SK-N-SH (cell line): ENCODE data around the gene FUT7. TPM values are rescaled to one million over a fixed set of nuclear protein-coding genes. Genes with fewer than 3 reads are reported as not detected.
A peak's percentile ranks its signal among the peaks of the same experiment; 100 is the strongest.

Experiments used
- CTCF ChIA-PET: fragments of 300-600, 350-600 bp; formaldehyde crosslinking; extraction: SDS; loops from one replicate; lab custom pipeline; 2021; lab: Yijun Ruan, JAX
- POLR2A ChIA-PET: fragments of 350-600 bp; sonication (Branson Sonifier 250); formaldehyde crosslinking; extraction: SDS; loops from one replicate; lab custom pipeline; 2020; ENCODE audit warnings: antibody characterized with exemption, inconsistent platforms; lab: Yijun Ruan, JAX
- DNase-seq: peaks from one replicate; pipeline ENCODE4 v3.0.0; 2012
- H2AFZ ChIP-seq: fragments of 200-600 bp; sonication (generic); 2 replicates; pipeline ENCODE4 v1.8.1; 2016; ENCODE audit warnings: antibody characterized with exemption, mild to moderate bottlenecking, low read depth
- H3F3A ChIP-seq: fragments of 200-600 bp; sonication (generic); replicated peaks from 2 replicates; pipeline ENCODE3; 2016; ENCODE audit warnings: antibody characterized with exemption, mild to moderate bottlenecking; ENCODE audit not compliant: insufficient read depth
- H3K27ac ChIP-seq, 2 experiments: fragments of 200-500 bp in 1 of 2; fragments of 200-600 bp in 1 of 2; sonication (Bioruptor generic) in 1 of 2; sonication (generic), shearing (Covaris generic) in 1 of 2; 2 replicates each; pipeline versions ENCODE4 v1.5.1 to v1.6.1; 2014 to 2016; ENCODE audit warnings: low read depth in 2 of 2, inconsistent platforms in 1 of 2, low read length in 1 of 2, mild to moderate bottlenecking in 1 of 2, mixed read lengths in 1 of 2
- H3K27me3 ChIP-seq: fragments of 200-600 bp; sonication (generic), shearing (Covaris generic); 2 replicates; pipeline ENCODE4 v1.6.1; 2016; ENCODE audit warnings: mixed run types; ENCODE audit not compliant: insufficient read depth
- H3K36me3 ChIP-seq, 2 experiments: fragments of 200-500 bp in 1 of 2; fragments of 200-600 bp in 1 of 2; sonication (Bioruptor generic) in 1 of 2; sonication (generic) in 1 of 2; replicated peaks in 1 of 2; 2 replicates each; pipeline versions ENCODE3 to v1.5.1; 2014 to 2016; ENCODE audit warnings: low read length in 1 of 2, mild to moderate bottlenecking in 1 of 2; ENCODE audit not compliant: insufficient read depth in 2 of 2, control insufficient read depth in 1 of 2
- H3K4me1 ChIP-seq, 2 experiments: fragments of 200-500 bp in 1 of 2; fragments of 200-600 bp in 1 of 2; sonication (Bioruptor generic) in 1 of 2; sonication (generic), shearing (Covaris generic) in 1 of 2; 2 replicates each; pipeline versions ENCODE4 v1.5.1 to v1.6.1; 2014 to 2016; ENCODE audit warnings: low read depth in 1 of 2, low read length in 1 of 2, mixed run types in 1 of 2; ENCODE audit not compliant: insufficient read depth in 2 of 2, control insufficient read depth in 1 of 2
- H3K4me2 ChIP-seq: fragments of 200-600 bp; sonication (generic), shearing (Covaris generic); 2 replicates; pipeline ENCODE4 v1.6.1; 2017; ENCODE audit warnings: mixed run types
- H3K4me3 ChIP-seq, 2 experiments: fragments of 200-500 bp in 1 of 2; fragments of 200-600 bp in 1 of 2; sonication (Bioruptor generic) in 1 of 2; sonication (generic), shearing (Covaris generic) in 1 of 2; 2 replicates each; pipeline versions ENCODE4 v1.5.1 to v1.8.1; 2014 to 2016; ENCODE audit warnings: low read depth in 2 of 2, inconsistent platforms in 1 of 2, low read length in 1 of 2, mild to moderate bottlenecking in 1 of 2, mixed read lengths in 1 of 2, moderate library complexity in 1 of 2
- H3K79me2 ChIP-seq: fragments of 200-600 bp; sonication (generic); 2 replicates; pipeline ENCODE4 v1.8.1; 2017; ENCODE audit warnings: mild to moderate bottlenecking; ENCODE audit not compliant: insufficient read depth
- H3K9ac ChIP-seq: fragments of 200-600 bp; sonication (generic); 2 replicates; pipeline ENCODE4 v1.6.1; 2017; ENCODE audit warnings: mixed run types
- H3K9me2 ChIP-seq: fragments of 200-600 bp; sonication (generic); 2 replicates; pipeline ENCODE4 v1.6.1; 2017; ENCODE audit warnings: mixed run types
- H3K9me3 ChIP-seq: fragments of 200-600 bp; sonication (generic); 2 replicates; pipeline ENCODE4 v1.6.1; 2017; ENCODE audit warnings: mixed run types, mild to moderate bottlenecking, moderate library complexity
- H4K20me1 ChIP-seq: fragments of 200-600 bp; sonication (generic); 2 replicates; pipeline ENCODE4 v1.6.1; 2017; ENCODE audit warnings: mild to moderate bottlenecking, mixed run types; ENCODE audit not compliant: insufficient read depth
- ELF1 ChIP-seq: IDR thresholded peaks from 2 replicates; pipeline ENCODE4 v1.4.0; 2012
- EZH2phosphoT487 ChIP-seq: fragments of 200-600 bp; sonication (generic); IDR thresholded peaks from 2 replicates; pipeline ENCODE4 v1.6.1; 2017; ENCODE audit warnings: low read depth, mixed run types, mild to moderate bottlenecking, antibody characterized with exemption, moderate library complexity, borderline replicate concordance
- FOSL2 ChIP-seq: IDR thresholded peaks from 2 replicates; pipeline ENCODE4 v1.4.0; 2012; ENCODE audit warnings: low read depth, mild to moderate bottlenecking, moderate library complexity, borderline replicate concordance
- GABPA ChIP-seq: IDR thresholded peaks from 2 replicates; pipeline ENCODE4 v1.4.0; 2012; ENCODE audit warnings: low read depth, mild to moderate bottlenecking
- GATA2 ChIP-seq: sonication (generic); formaldehyde crosslinking; IDR thresholded peaks from 2 replicates; pipeline ENCODE4 v1.5.0; 2020; ENCODE audit warnings: mild to moderate bottlenecking, missing genetic modification reagents
- JUND ChIP-seq: IDR thresholded peaks from 2 replicates; pipeline ENCODE4 v1.4.0; 2012
- MEF2A ChIP-seq: IDR thresholded peaks from 2 replicates; pipeline ENCODE4 v1.4.0; 2012; ENCODE audit warnings: low read depth, borderline replicate concordance
- MXI1 ChIP-seq: IDR thresholded peaks from 2 replicates; pipeline ENCODE4 v1.6.1; 2012; ENCODE audit warnings: mild to moderate bottlenecking, low read depth, low read length, improper control_type of control experiment
- RAD21 ChIP-seq: IDR thresholded peaks from 2 replicates; pipeline ENCODE4 v1.6.1; 2012; ENCODE audit warnings: mild to moderate bottlenecking, low read length
- RCOR1 ChIP-seq: fragments of 150-350 bp; IDR thresholded peaks from 2 replicates; pipeline ENCODE4 v1.6.1; 2017; ENCODE audit warnings: antibody characterized with exemption, low read length
- RXRA ChIP-seq: IDR thresholded peaks from 2 replicates; pipeline ENCODE4 v1.4.0; 2012; ENCODE audit warnings: low read depth, mild to moderate bottlenecking, borderline replicate concordance
- SMC3 ChIP-seq: IDR thresholded peaks from 2 replicates; pipeline ENCODE4 v1.6.1; 2012; ENCODE audit warnings: low read depth, low read length, improper control_type of control experiment
- YY1 ChIP-seq: IDR thresholded peaks from 2 replicates; pipeline ENCODE4 v1.4.0; 2012; ENCODE audit warnings: low read depth, mild to moderate bottlenecking
- WGBS: methylation state at CpG from one replicate; pipeline ENCODE4 v1.1.6; 2017; ENCODE audit warnings: low lambda C conversion rate; 5-methylcytosine and 5-hydroxymethylcytosine counted together
- polyA plus RNA-seq, 3 experiments: library from polyadenylated mRNA; depleted of rRNA; stranded (reverse); fragments of >200 nt; gene quantifications; 2 replicates each; pipeline ENCODE4 v1.2.3, GENCODE V29; 2012
- TF ChIP-seq, protein P1 (sequence below): fragments of 200-600 bp; sonication (generic); IDR thresholded peaks from 2 replicates; pipeline ENCODE4 v1.6.1; 2017; ENCODE audit warnings: antibody characterized with exemption, mild to moderate bottlenecking, moderate library complexity
- TF ChIP-seq, protein P2 (sequence below): fragments of 150-350 bp; IDR thresholded peaks from 2 replicates; pipeline ENCODE4 v1.6.1; 2017; ENCODE audit warnings: antibody characterized with exemption, low read length, low read depth, borderline replicate concordance

FUT7 gene
- polyA plus RNA-seq, 1 of the 3 experiments (the other 2 are of a cell fraction): not detected

DNA sequence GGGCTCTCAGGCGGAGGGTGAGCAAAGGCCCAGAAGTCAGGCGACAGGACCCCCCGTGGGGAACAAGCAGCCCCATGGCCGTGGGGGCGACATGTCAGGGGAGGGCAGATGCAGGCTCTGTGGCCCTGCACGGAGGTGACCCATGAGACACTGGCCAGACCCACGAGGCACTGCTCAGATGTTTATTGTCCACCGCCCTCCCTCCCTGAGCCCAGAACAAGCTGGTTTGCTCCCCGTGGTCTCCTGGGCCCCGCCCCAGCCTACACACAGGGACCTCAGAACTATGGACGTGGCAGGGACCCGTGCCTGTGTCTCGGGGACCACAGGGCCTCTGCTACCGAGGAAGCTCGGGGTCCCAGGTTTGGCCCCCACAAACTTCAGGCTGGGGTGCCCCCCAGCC, 1.9 kb downstream of the FUT7 start:
- CTCF ChIA-PET: interaction anchor here (0.7 to 15.1 kb wide), 44 partner anchors 9 to 301 kb away, joined by 3 to 350 read pairs (median 6); partner anchors contain the start of genes AJM1, C8G, CLIC3 and CYSRT1
- TF ChIP-seq FOSL2 (no peak), MXI1 (no peak), RAD21 (no peak), RXRA (no peak), SMC3 (no peak), JUND (no peak), GABPA (no peak)
- Histone ChIP-seq H3K36me3 (no peaks in the 10 kb centered on the region), H2AFZ (no peak overlapping the region), H3K4me1 (peaks cover 5 to 54% of the 10 kb centered on the region in 2 experiments; a peak in 1 of 4 replicates), H3K4me3 (no peak overlapping the region), H3F3A (peaks cover 2% of the 10 kb centered on the region), H3K9ac (no peak overlapping the region), H3K4me2 (no peak overlapping the region), H4K20me1 (no peaks in the 10 kb centered on the region), H3K9me3 (no peaks in the 10 kb centered on the region), H3K9me2 (no peaks in the 10 kb centered on the region), H3K79me2 (0 out of 2 replicates have a peak, but pooled peaks cover 3% of the 10 kb centered on the region), H3K27me3 (no peaks in the 10 kb centered on the region), H3K27ac (no peak overlapping the region)
- 77% methylated on average over 7 of the region's 15 CpGs for WGBS
- POLR2A ChIA-PET: interaction anchor here (0.7 to 1.4 kb wide), 3 partner anchors 37 to 82 kb away, joined by 3 to 5 read pairs (median 4); no protein-coding TSS in a partner anchor
- no peak for DNase-seq

DNA sequence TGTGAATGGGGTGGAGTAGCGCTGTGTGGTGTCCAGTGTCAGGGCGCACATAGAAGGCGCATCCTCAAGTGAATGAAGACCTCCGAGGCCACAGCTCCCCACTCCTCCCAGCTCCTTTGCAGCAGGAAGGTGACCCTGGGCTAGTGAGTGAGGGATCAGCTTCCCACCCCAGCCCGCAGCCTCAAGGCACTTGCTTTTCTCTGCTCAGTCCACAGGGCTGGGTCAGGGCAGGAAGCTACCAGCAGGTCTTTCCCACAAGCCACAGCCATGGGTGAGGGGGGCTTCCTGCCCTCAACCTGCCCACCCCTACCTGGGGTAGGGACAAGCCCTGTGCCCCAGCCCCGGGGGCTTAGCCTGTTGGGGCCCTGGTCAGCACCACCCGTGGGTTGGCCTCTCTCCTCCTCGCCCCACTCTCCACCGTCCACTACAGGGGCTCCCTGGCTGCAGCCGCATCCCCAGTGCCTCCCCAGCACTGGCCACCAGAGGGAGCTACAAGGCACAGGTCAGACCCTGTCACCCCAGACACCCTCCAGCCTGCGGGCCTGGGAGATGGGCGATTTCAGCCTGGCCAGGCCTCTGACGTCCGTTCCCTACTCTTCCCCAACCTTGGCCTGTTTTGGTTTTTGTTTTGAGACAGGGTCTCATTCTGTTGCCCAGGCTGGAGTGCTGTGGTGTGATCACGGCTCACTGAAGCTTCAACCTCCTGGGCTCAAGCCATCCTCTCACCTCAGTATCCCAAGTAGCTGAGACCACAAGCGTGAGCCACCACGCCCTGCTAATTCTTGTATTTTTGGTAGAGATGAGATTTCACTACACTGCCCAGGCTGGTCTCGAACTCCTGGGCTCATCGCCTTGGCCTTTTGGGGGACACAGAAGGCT, 2.6 kb downstream of the FUT7 start:
- no peaks in the 10 kb centered on the region for H3K9me2 ChIP-seq
- DNase-seq: peak; percentile 90
- no peak overlapping the region for H3K9ac ChIP-seq
- 0 out of 2 replicates have a peak, but pooled peaks cover 3% of the 10 kb centered on the region for H3K79me2 ChIP-seq
- TF ChIP-seq RCOR1 (0 out of 2 replicates have a peak, but pooled peaks have one; percentile 34), RAD21 (peak; percentile 56), ELF1 (no peak), EZH2phosphoT487 (no peak), MEF2A (no peak), GATA2 (no peak), YY1 (no peak), SMC3 (peak; percentile 51)
- TF ChIP-seq, protein P1, sequence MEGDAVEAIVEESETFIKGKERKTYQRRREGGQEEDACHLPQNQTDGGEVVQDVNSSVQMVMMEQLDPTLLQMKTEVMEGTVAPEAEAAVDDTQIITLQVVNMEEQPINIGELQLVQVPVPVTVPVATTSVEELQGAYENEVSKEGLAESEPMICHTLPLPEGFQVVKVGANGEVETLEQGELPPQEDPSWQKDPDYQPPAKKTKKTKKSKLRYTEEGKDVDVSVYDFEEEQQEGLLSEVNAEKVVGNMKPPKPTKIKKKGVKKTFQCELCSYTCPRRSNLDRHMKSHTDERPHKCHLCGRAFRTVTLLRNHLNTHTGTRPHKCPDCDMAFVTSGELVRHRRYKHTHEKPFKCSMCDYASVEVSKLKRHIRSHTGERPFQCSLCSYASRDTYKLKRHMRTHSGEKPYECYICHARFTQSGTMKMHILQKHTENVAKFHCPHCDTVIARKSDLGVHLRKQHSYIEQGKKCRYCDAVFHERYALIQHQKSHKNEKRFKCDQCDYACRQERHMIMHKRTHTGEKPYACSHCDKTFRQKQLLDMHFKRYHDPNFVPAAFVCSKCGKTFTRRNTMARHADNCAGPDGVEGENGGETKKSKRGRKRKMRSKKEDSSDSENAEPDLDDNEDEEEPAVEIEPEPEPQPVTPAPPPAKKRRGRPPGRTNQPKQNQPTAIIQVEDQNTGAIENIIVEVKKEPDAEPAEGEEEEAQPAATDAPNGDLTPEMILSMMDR: peak; percentile 94
- TF ChIP-seq, protein P2, sequence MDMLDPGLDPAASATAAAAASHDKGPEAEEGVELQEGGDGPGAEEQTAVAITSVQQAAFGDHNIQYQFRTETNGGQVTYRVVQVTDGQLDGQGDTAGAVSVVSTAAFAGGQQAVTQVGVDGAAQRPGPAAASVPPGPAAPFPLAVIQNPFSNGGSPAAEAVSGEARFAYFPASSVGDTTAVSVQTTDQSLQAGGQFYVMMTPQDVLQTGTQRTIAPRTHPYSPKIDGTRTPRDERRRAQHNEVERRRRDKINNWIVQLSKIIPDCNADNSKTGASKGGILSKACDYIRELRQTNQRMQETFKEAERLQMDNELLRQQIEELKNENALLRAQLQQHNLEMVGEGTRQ: no peak
- TF ChIP-seq, all 33 proteins: peak for 4
- no peaks in the 10 kb centered on the region for H3K27me3 ChIP-seq
- no peaks in the 10 kb centered on the region for H4K20me1 ChIP-seq
- peak overlapping the region; percentile 99 for H3K4me2 ChIP-seq
- H3F3A ChIP-seq: no peaks in the 10 kb centered on the region
- POLR2A ChIA-PET: interaction anchor here (0.7 to 1.4 kb wide), 4 partner anchors 27 to 81 kb away, joined by 3 to 5 read pairs (median 4); no protein-coding TSS in a partner anchor
- no peak overlapping the region for H2AFZ ChIP-seq
- peaks cover 5 to 49% of the 10 kb centered on the region in 2 experiments; a peak in 1 of 4 replicates for H3K4me1 ChIP-seq
- H3K27ac ChIP-seq: no peak overlapping the region; a peak in 1 of 4 replicates
- WGBS: 29% methylated on average over 12 of the region's 19 CpGs
- peak overlapping the region; percentile 62 to 73; a peak in 3 of 4 replicates for H3K4me3 ChIP-seq
- no peaks in the 10 kb centered on the region for H3K36me3 ChIP-seq
- H3K9me3 ChIP-seq: no peaks in the 10 kb centered on the region
- CTCF ChIA-PET: interaction anchor here (0.6 to 15.1 kb wide), 59 partner anchors 8 to 358 kb away, joined by 3 to 350 read pairs (median 4); partner anchors contain the start of genes AJM1, C8G, CLIC3 and CYSRT1
